ENCODE data around the gene CCR3.

- TF ChIP-seq, protein P1, sequence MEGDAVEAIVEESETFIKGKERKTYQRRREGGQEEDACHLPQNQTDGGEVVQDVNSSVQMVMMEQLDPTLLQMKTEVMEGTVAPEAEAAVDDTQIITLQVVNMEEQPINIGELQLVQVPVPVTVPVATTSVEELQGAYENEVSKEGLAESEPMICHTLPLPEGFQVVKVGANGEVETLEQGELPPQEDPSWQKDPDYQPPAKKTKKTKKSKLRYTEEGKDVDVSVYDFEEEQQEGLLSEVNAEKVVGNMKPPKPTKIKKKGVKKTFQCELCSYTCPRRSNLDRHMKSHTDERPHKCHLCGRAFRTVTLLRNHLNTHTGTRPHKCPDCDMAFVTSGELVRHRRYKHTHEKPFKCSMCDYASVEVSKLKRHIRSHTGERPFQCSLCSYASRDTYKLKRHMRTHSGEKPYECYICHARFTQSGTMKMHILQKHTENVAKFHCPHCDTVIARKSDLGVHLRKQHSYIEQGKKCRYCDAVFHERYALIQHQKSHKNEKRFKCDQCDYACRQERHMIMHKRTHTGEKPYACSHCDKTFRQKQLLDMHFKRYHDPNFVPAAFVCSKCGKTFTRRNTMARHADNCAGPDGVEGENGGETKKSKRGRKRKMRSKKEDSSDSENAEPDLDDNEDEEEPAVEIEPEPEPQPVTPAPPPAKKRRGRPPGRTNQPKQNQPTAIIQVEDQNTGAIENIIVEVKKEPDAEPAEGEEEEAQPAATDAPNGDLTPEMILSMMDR (conservative IDR thresholded peaks at IDR 0.05) = no peak
- no peak for TF ChIP-seq ZFX (IDR thresholded peaks at IDR 0.05)
Measured at GRCh38 chr3:46296826-46297225, 54.6 kb downstream of the CCR3 start.
